GM21576 (cell line): ENCODE data around the gene NUTF2.
"Not testable (repeated sequence)": the region's sequence is repeated elsewhere in the genome, so short reads cannot be mapped to it uniquely, and the experiment has no call there.

Source experiments
- ATAC-seq: cut with Tn5 transposase; IDR thresholded peaks from one replicate; pipeline ENCODE4 v1.9.1; 2021; ENCODE audit warnings: mild to moderate bottlenecking, moderate library complexity; ENCODE audit not compliant: unreplicated experiment

Gene NUTF2

DNA sequence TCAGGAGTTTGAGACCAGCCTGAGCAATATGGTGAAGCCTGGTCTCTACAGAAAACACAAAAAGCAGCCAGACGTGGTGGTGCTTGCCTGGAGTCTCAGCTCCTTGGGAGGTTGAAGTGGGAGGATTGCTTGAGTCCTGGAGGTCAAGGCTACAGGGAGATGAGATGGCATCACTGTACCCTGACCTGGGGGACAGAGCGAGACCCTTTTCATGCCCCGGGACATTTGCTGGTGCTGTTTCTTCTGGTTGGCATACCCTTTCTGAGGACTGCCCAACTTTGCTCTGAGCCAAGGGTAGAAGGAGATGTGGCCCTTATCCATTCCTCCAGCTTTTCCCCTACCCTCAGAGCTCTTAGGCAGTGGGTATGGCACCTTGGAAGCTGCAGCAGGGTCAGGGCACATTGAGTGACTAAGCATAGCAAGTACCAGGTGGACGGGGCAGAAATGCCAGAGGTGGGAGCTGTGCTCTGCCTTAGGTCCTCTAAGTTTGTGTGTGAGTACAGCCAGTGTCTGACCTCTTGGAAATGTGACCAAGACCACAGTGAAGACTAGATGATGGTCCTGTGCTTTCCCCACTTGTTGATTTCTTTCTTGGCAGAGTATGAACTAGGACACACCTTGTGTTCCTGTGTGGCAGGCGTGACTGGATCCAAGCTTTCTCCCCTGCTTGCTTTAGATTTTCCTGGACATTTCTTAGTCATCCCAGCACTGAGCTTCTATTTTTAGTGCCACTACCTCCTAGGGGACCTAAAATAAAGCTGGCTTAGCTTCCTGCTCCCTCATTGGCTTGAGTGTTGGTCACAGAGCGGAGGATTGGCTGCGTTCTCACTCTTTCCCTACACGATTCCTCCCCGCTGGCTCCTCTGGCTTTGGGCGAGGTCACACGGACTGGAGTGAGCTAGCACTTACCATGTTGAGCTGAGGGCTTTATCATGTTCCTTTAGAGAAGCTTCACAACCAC, 16.2 kb downstream of the NUTF2 start:
- ATAC-seq = no peak

DNA sequence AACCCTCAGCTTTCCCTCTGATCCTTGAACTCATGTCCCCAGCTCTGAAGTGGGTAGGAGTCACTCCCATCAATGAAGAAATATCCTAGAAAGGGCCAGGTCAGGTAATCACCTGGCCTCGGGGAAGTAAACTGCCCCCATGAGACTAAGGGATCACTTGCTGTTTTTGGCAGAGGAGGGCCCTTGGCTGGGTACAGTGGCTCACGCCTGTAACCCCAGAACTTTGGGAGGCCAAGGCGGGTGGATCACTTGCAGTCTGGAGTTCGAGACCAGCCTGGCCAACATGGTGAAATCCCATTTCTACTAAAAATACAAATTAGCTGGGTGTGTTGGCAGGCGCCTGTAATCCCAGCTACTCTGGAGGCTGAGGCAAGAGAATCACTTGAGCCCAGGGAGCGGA, 17.3 kb downstream of the NUTF2 start:
- not testable (repeated sequence) for ATAC-seq

DNA sequence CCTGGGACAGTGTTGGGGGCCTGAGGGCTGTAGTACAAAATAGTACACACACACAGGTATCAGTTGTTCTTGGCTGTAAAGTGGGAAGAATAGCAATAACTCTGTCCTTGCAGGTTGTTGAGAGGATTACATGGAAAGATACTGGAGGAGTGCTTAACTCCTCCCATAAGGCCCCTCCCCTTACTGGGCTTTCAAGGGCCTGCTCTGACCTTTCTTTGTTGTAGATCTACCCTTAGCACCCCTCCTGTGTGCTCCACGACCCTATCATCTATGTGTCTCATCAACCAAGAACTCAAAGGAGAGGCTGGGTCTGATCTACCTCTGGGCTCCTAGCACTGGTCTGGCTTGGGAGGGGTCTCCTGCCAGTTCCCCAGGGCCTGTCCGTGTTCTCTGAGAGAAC, 17.9 kb downstream of the NUTF2 start:
- ATAC-seq = no peak

DNA sequence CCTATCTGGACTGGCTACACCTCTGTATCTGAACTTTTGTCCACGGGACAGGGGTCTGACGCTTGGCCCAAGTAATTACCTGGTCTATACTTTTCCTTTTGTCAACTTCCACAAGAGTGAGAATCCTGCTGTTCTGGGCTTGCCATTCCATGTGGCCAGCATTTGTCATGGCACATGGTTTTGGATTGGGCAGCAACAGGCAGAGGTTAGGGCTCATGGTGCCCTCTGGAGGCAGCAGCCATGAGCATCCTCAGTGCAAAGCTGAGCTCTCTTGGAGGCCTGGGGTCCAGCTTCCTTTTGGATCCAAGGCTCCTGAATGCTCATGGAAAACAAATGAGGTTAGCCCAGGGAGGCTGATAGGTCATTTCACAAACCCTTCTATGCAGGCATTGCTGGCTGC, 18.6 kb downstream of the NUTF2 start:
- ATAC-seq = no peak

DNA sequence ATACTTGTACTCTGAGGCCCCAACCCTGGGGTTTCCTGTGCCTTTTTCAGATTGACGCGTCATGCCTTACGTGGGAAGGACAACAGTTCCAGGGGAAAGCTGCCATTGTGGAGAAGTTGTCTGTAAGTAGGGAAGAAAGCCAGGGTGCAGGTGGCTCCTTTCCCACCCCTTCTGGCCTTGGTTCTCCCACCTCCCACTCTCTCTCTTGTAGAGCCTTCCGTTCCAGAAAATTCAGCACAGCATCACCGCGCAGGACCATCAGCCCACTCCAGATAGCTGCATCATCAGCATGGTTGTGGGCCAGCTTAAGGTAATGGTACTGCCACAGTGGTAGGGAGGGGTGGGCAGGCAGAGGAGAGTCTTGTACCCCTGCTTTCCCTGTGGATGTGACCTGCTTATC, 21.6 kb downstream of the NUTF2 start:
- ATAC-seq = no peak

DNA sequence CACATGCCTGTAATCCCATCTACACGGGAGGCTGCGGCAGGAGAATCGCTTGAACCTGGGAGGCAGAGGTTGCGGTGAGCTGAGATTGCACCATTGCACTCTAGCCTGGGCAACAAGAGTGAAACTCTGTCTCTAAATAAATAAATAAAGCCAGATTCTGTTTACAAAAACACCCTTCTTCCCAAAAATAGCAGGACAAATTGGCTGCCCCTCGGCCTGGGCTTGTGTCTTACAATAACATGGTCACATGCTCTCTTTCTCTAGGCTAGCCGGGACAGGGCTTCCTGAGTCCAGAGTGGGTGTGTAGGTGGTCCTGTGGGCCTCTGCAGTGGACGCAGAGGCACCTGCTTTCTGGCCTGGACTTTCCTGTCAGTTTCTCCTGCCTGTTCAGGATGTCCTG, 22.9 kb downstream of the NUTF2 start:
- no peak for ATAC-seq

DNA sequence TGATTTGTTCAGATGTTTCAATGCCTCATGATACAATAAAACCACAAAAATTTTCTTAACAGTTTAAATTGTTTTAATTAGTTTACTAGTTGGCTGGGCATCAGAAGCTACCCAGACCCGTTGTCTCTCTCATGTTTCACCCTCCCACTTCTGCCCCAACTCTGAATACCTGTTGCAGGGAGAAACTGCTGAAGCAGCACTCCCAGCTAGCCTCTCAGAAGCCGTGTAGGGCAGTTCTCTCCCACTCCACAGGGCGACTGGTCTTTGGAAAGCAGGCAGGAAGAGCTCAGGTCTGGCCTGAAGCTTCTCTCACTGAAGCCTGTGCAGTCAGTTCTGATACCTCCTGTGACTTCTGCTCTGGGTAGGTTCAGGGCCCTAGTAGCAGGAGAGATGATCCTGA, 24.5 kb downstream of the NUTF2 start:
- ATAC-seq = no peak

DNA sequence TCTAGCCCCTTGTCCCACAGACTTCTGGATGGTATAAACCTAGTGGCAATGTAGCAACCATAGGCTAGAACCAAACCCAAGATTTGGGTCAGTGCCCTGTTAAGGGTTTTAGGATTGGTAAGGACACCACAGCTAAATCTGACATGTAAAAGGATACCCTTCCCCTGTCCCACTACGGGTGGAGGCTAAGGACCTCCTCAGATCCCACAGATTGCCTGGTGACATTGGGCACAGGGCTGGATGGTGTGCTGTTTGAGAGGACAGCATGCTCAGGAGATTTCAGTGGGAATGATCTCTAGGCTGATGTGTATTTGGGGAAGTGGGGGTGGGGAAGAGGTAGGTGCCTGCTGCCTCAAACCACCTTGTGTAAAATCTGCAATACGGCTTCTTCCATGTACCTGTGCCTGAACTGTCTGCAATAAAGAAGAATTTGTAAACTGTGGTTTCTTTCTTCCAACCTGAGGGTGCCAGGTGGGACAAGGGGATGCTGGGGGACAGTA, 25.4 kb downstream of the NUTF2 start:
- ATAC-seq = no peak

DNA sequence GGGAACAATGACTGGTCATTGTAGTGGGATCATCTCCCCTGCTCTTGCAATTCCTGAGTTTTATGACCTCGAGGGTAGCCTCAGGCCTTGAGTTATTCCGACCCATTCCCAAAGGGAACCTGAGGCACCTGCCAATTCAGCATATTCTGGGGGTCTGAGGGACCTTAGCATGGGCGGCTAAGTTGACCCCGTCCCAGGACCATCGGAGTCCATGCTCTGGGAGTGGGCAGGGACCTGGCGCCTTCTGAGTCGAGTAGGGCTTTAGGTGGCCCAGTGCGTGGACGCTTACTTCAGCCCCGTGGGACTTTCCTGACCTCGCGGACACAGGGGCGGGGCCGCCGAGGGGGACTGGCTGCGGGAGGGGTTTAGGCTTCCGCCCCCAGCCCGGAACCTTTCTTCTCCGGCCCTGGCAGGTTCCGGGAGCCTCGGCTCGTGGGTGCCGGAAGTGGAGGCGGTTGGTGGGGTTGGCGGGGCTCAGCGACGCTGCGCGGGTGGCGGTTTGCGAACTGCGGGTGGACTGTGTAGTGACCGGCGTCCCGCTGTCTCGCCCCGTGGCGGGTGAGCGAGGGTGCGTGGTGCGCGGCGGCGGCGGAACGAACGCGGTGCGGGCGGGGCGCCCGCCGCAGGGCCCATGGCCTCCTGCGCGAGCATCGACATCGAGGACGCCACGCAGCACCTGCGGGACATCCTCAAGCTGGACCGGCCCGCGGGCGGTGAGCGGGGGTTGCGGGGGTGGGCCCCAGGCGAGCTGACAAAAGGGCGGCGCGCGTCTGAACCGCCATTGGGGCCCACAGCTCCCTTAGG, 26.1 kb downstream of the NUTF2 start, which contains the start of gene EDC4:
TSS of gene EDC4 (plus strand) at position 422 of the 804 bp plus-strand sequence. CDS start at position 632, 210 bp downstream.
- ATAC-seq = peak; percentile 61

DNA sequence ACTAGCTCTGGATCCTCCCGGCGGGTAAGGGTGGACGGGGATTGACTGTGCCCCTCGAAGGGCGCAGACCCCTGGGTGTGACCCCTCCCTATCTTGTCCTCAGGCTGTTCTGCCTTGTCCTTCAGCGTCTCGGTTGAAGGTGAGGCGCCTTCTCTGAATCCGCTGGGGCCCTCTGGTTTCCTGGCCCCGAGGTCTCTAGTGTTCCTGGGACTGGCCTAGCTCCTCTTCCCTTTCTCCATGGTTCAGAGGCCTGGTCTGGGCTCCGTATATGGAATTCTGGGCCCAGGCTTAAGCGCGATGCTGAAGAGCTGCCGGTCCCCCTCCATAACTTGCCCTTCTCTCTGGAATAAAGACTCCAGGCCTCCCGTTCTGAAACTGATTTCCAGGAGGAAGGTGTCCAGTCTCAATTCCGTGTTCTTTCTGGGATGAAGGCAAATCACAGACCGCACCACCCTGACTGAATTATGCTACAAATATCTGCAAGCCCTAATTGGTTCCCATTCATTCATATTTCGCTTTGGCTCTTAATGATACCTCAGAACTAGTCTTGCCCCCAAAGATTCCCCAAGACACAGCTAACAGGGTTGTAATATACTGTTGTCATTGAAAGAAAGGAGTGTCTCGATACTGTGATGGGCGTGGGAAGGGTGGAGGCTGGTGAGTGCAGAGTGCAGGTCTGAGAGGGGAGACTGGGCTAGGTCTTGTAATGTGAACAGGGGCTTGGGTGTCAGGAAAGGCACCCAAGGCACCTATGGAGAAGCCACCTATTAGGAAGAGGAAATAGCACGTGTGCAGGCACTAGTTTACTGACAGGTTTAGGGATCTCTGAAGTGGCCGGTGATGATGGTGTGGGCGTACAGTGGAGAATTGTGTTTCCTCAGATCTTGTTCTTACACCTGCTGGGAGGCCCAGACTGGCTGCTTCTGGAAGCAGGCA, 27.0 kb downstream of the NUTF2 start:
- no peak for ATAC-seq

DNA sequence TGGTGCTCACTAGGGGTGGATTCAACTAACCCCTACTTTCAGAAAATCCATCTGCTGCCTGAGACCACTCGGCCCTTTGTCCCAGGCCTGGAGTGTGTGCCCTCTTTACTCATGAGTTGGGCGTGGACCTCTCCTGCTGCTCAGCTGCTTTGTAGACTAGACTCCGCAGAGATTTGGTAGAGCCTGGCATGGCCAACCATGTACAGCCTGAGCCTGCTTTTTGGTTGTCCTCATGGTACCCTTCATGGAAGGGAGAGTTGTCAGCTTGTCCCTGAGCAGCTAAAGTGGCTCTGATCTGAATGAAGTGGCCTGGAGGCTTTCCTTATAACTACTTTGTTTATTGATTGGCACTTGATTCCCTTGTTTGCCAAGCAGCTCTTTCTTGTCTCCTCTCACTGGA, 27.6 kb downstream of the NUTF2 start:
- ATAC-seq = no peak

DNA sequence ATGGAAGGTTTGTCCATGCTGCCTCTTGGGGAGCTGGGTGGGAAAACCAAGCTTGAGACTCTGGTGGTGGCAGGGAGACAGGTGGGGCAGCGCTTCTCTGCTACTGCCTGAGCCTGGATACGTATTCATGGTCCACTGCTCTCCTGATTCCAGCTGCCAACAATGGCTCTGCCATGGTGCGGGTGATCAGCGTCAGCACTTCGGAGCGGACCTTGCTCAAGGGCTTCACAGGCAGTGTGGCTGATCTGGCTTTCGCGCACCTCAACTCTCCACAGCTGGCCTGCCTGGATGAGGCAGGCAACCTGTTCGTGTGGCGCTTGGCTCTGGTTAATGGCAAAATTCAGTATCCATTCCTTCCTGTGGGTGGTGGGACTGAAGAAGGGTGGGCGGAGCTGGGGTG, 30.3 kb downstream of the NUTF2 start:
- ATAC-seq = no peak

DNA sequence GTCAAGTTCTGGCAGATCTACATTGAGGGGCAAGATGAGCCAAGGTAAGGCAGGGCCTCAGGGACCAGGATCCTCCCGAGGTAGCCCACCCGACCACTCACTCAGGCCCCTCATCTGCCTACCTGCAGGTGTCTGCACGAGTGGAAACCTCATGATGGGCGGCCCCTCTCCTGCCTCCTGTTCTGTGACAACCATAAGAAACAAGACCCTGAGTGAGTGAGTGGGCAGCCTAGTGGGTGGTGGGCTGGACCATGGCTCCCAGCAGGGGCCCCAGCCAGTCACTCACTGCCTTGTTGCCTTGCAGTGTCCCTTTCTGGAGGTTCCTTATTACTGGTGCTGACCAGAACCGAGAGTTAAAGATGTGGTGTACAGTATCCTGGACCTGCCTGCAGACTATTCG, 31.5 kb downstream of the NUTF2 start:
- no peak for ATAC-seq

DNA sequence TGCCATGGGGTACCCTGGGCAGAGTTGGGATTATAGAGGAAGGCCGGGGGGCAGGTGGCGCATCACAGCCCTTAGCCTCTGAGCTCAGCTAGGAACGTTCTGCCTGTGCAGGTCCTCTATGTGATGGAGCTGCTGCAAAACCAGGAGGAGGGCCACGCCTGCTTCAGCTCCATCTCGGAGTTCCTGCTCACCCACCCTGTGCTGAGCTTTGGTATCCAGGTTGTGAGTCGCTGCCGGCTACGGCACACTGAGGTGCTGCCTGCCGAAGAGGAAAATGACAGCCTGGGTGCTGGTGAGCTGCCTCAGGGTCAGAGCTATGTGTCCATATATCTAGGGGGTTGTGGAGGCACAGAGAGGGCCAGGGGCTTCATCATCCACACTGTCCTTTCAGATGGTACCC, 32.1 kb downstream of the NUTF2 start:
- ATAC-seq = no peak

DNA sequence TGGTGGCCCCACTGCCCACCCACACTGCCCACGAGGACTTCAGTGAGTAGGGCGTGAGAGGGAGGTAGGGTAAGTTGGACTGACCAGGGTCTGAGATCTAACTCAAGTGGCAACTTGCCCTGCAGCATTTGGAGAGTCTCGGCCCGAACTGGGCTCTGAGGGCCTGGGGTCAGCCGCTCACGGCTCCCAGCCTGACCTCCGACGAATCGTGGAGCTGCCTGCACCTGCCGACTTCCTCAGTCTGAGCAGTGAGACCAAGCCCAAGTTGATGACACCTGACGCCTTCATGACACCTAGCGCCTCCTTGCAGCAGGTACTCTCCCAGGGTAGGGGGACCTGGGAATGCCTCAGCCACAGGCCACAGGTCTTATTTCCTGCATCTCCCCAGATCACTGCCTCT, 32.7 kb downstream of the NUTF2 start:
- no peak for ATAC-seq

DNA sequence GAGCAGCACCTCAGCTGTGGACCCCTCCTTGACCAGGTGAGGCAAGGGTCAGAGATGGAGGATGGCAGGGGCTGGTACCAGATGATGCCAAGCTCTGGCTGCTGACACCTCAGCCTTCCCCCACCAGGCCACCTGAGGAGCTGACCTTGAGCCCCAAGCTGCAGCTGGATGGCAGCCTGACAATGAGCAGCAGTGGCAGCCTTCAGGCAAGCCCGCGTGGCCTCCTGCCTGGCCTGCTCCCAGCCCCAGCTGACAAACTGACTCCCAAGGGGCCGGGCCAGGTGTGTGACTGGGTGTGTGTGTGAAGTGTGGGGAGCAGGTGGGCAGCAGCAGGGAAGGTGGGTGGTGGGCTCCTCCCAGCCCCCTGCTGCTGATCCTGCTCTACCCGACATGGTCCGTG, 33.2 kb downstream of the NUTF2 start:
- ATAC-seq = no peak

DNA sequence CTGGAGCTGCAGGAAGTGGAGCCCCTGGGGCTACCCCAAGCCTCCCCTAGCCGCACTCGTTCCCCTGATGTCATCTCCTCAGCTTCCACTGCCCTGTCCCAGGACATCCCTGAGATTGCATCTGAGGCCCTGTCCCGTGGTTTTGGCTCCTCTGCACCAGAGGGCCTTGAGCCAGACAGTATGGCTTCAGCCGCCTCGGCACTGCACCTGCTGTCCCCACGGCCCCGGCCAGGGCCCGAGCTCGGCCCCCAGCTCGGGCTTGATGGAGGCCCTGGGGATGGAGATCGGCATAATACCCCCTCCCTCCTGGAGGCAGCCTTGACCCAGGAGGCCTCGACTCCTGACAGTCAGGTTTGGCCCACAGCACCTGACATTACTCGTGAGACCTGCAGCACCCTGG, 33.9 kb downstream of the NUTF2 start:
- no peak for ATAC-seq

DNA sequence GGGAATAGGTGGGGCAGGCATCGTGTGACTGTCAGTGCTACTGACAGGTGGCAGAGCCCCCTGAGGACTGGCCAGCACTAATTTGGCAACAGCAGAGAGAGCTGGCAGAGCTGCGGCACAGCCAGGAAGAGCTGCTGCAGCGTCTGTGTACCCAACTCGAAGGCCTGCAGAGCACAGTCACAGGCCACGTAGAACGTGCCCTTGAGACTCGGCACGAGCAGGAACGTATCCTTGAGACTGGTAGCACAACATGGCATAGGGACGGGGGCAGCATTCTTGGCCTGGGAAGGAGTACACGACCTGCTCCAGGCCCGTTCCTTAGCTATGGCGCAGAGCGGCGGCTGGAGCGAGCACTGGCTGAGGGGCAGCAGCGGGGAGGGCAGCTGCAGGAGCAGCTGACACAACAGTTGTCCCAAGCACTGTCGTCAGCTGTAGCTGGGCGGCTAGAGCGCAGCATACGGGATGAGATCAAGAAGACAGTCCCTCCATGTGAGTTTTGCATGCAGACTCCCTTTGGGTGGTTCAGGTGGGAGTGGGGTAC, 35.0 kb downstream of the NUTF2 start:
- no peak for ATAC-seq

DNA sequence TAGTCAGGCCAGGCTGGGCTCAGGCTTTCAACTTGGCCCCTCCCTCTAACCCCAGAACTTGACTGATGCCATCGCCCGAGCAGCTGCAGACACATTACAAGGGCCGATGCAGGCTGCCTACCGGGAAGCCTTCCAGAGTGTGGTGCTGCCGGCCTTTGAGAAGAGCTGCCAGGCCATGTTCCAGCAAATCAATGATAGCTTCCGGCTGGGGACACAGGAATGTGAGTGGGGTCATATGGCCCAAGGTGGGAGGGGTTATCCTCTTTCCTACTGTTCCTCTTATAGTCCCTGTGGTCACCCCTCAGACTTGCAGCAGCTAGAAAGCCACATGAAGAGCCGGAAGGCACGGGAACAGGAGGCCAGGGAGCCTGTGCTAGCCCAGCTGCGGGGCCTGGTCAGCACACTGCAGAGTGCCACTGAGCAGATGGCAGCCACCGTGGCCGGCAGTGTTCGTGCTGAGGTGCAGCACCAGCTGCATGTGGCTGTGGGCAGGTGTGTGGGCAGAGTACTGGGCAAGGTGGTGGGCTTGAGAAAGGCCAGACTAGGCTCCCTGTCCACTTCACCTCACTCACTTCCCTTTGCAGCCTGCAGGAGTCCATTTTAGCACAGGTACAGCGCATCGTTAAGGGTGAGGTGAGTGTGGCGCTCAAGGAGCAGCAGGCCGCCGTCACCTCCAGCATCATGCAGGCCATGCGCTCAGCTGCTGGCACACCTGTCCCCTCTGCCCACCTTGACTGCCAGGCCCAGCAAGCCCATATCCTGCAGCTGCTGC, 35.8 kb downstream of the NUTF2 start:
- no peak for ATAC-seq
